DND-41 (cell line): ENCODE measurements around the gene INO80E.
A peak's percentile ranks its signal among the peaks of the same experiment; 100 is the strongest.
"Not testable (repeated sequence)": the region's sequence is repeated elsewhere in the genome, so short reads cannot be mapped to it uniquely, and the experiment has no call there.

Experiments
- ATAC-seq: fragments of 200-7000 bp; cut with Tn5 transposase; 3 replicates; pipeline ENCODE4 v1.9.1; 2021; ENCODE audit warnings: low read depth; ENCODE audit not compliant: insufficient read depth
- DNase-seq: peaks from one replicate; pipeline ENCODE4 v3.0.0-alpha.2; 2020
- H2AFZ ChIP-seq: 2 replicates; pipeline ENCODE4 v1.6.0; 2012; ENCODE audit warnings: low read depth, low read length
- H3K27ac ChIP-seq: 2 replicates; pipeline ENCODE4 v1.5.1; 2012; ENCODE audit warnings: low read length, inconsistent platforms
- H3K27me3 ChIP-seq: fragments of 200-600 bp; sonication (generic); 2 replicates; pipeline ENCODE4 v1.6.0; 2012; ENCODE audit warnings: low read length, mild to moderate bottlenecking, inconsistent platforms; ENCODE audit not compliant: insufficient read depth, poor library complexity
- H3K36me3 ChIP-seq: 2 replicates; pipeline ENCODE4 v1.5.1; 2012; ENCODE audit warnings: low read length, inconsistent platforms; ENCODE audit not compliant: insufficient read depth
- H3K4me1 ChIP-seq: 2 replicates; pipeline ENCODE4 v1.5.1; 2012; ENCODE audit warnings: mild to moderate bottlenecking, low read length; ENCODE audit not compliant: insufficient read depth
- H3K4me2 ChIP-seq: 2 replicates; pipeline ENCODE4 v1.6.0; 2012; ENCODE audit warnings: mild to moderate bottlenecking, moderate library complexity, low read length, inconsistent platforms; ENCODE audit not compliant: insufficient read depth
- H3K4me3 ChIP-seq, 2 experiments: fragments of 200-600 bp in 1 of 2; shearing (Covaris generic) in 1 of 2; 2 replicates each; pipeline ENCODE4 v1.5.1; 2012 to 2016; ENCODE audit warnings: inconsistent platforms in 2 of 2, low read length in 2 of 2, mild to moderate bottlenecking in 2 of 2, low read depth in 1 of 2, moderate library complexity in 1 of 2
- H3K79me2 ChIP-seq: 2 replicates; pipeline ENCODE4 v1.6.0; 2012; ENCODE audit warnings: low read length, inconsistent platforms; ENCODE audit not compliant: insufficient read depth
- H3K9ac ChIP-seq: 2 replicates; pipeline ENCODE4 v1.6.0; 2012; ENCODE audit warnings: low read depth, mild to moderate bottlenecking, inconsistent platforms, low read length, moderate library complexity
- H3K9me3 ChIP-seq: 2 replicates; pipeline ENCODE4 v1.5.1; 2012; ENCODE audit warnings: low read length, moderate library complexity, mild to moderate bottlenecking, inconsistent platforms; ENCODE audit not compliant: insufficient read depth, severe bottlenecking
- H4K20me1 ChIP-seq: 2 replicates; pipeline ENCODE4 v1.6.0; 2012; ENCODE audit warnings: low read length; ENCODE audit not compliant: insufficient read depth
- EZH2 ChIP-seq: IDR thresholded peaks from 3 replicates; pipeline ENCODE4 v1.6.1; 2012; ENCODE audit warnings: borderline replicate concordance, low read depth, mild to moderate bottlenecking, moderate library complexity, low read length, inconsistent platforms; ENCODE audit not compliant: severe bottlenecking
- TF ChIP-seq, protein P1 (sequence below): IDR thresholded peaks from 2 replicates; pipeline ENCODE4 v1.5.1; 2012; ENCODE audit warnings: borderline replicate concordance, low read length, moderate library complexity, mild to moderate bottlenecking; ENCODE audit not compliant: poor library complexity, severe bottlenecking; ENCODE audit errors: extremely low read depth

Gene INO80E

GRCh38 chr16:30010844-30011713 is 15.0 kb downstream of the INO80E start, which contains the start of gene DOC2A:
Gene DOC2A, minus strand, starts transcription at chr16:30011027. Its CDS starts 805 bp downstream, at chr16:30010222.
- peak within 1 kb of the TSS; percentile 70 for H3K9ac ChIP-seq
- ATAC-seq, result peak; percentile 88
- DNase-seq, result peak; percentile 79
- no peaks in the 10 kb centered on the region for H3K27me3 ChIP-seq
- TF ChIP-seq, protein P1, sequence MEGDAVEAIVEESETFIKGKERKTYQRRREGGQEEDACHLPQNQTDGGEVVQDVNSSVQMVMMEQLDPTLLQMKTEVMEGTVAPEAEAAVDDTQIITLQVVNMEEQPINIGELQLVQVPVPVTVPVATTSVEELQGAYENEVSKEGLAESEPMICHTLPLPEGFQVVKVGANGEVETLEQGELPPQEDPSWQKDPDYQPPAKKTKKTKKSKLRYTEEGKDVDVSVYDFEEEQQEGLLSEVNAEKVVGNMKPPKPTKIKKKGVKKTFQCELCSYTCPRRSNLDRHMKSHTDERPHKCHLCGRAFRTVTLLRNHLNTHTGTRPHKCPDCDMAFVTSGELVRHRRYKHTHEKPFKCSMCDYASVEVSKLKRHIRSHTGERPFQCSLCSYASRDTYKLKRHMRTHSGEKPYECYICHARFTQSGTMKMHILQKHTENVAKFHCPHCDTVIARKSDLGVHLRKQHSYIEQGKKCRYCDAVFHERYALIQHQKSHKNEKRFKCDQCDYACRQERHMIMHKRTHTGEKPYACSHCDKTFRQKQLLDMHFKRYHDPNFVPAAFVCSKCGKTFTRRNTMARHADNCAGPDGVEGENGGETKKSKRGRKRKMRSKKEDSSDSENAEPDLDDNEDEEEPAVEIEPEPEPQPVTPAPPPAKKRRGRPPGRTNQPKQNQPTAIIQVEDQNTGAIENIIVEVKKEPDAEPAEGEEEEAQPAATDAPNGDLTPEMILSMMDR, result no peak
- TF ChIP-seq EZH2, result no peak
- peak within 1 kb of the TSS; percentile 98 for H3K4me2 ChIP-seq
- H3K27ac ChIP-seq, result no peak within 1 kb of the TSS; the same call in 1 of the 2 replicates
- H3K79me2 ChIP-seq, result no peaks in the 10 kb centered on the region
- H3K9me3 ChIP-seq, result no peaks in the 10 kb centered on the region
- peaks cover 17% of the 10 kb centered on the region for H3K4me1 ChIP-seq
- peak within 1 kb of the TSS; percentile 36 to 71; a peak in 3 of 4 replicates for H3K4me3 ChIP-seq
- H4K20me1 ChIP-seq, result peaks cover 7% of the 10 kb centered on the region; the same call in 1 of the 2 replicates
- peaks cover 8% of the 10 kb centered on the region; the same call in 1 of the 2 replicates for H3K36me3 ChIP-seq
- H2AFZ ChIP-seq, result peak within 1 kb of the TSS; percentile 89

GRCh38 chr16:30011714-30012504 is 15.9 kb downstream of the INO80E start:
- no peak overlapping the region for H3K27ac ChIP-seq
- no peak for ATAC-seq
- DNase-seq, result no peak
- no peaks in the 10 kb centered on the region for H3K27me3 ChIP-seq
- no peak for TF ChIP-seq EZH2
- TF ChIP-seq, protein P1, result no peak
- H3K4me1 ChIP-seq, result peaks cover 17% of the 10 kb centered on the region
- peaks cover 7% of the 10 kb centered on the region; the same call in 1 of the 2 replicates for H4K20me1 ChIP-seq
- peak overlapping the region in 1 of 2 experiments; percentile 71; a peak in 1 of 4 replicates for H3K4me3 ChIP-seq
- H3K79me2 ChIP-seq, result no peaks in the 10 kb centered on the region
- peak overlapping the region; percentile 70; the same call in 1 of the 2 replicates for H3K9ac ChIP-seq
- peak overlapping the region; percentile 98 for H3K4me2 ChIP-seq
- H2AFZ ChIP-seq, result peak overlapping the region; percentile 89; the same call in 1 of the 2 replicates
- no peaks in the 10 kb centered on the region for H3K9me3 ChIP-seq
- H3K36me3 ChIP-seq, result no peaks in the 10 kb centered on the region

DNA sequence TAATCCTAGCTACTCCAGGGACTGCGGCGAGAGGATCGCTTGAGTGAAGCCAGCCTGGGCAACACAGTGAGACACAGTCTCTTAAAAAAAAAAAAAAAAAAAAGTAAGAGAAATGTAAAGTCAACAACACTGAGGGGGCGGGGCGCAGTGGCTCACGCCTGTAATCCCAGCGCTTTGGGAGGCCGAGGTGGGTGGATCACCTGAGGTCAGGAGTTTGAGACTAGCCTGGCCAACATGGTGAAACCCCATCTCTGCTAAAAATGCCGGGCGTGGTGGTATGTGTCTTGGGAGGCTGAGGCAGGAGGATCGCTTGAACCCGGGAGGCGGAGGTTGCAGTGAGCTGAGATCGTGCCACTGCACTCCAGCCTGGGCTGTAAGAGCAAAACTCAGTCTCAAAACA is 16.6 kb downstream of the INO80E start:
- not testable (repeated sequence) for H4K20me1 ChIP-seq, H3K4me2 ChIP-seq

GRCh38 chr16:30015450-30015849 is 19.4 kb downstream of the INO80E start:
- not testable (repeated sequence) for H3K9ac ChIP-seq, H3K27ac ChIP-seq, H3K4me3 ChIP-seq, DNase-seq, H3K4me2 ChIP-seq, H3K36me3 ChIP-seq, H3K27me3 ChIP-seq, H3K79me2 ChIP-seq, ATAC-seq, H3K9me3 ChIP-seq, H2AFZ ChIP-seq, H4K20me1 ChIP-seq
- H3K4me1 ChIP-seq, result peaks cover 13% of the 10 kb centered on the region

More for the DNA sequence above, 16.6 kb downstream of the INO80E start:
- H3K27me3 ChIP-seq, H3K9me3 ChIP-seq, H3K79me2 ChIP-seq, ATAC-seq, H3K9ac ChIP-seq, H3K27ac ChIP-seq, H3K36me3 ChIP-seq, H2AFZ ChIP-seq, DNase-seq, H3K4me3 ChIP-seq: not testable (repeated sequence)
- H3K4me1 ChIP-seq, result peaks cover 17% of the 10 kb centered on the region
